ENCODE data around the gene RAB11FIP3. TPM values are rescaled to one million over a fixed set of nuclear protein-coding genes. Genes with fewer than 3 reads are reported as not detected.
A peak's percentile ranks its signal among the peaks of the same experiment; 100 is the strongest.

RAB11FIP3 gene
- polyA plus RNA-seq, 2 of the 4 experiments (the other 2 are of a cell fraction), result 6.7 to 18.0 TPM

DNA sequence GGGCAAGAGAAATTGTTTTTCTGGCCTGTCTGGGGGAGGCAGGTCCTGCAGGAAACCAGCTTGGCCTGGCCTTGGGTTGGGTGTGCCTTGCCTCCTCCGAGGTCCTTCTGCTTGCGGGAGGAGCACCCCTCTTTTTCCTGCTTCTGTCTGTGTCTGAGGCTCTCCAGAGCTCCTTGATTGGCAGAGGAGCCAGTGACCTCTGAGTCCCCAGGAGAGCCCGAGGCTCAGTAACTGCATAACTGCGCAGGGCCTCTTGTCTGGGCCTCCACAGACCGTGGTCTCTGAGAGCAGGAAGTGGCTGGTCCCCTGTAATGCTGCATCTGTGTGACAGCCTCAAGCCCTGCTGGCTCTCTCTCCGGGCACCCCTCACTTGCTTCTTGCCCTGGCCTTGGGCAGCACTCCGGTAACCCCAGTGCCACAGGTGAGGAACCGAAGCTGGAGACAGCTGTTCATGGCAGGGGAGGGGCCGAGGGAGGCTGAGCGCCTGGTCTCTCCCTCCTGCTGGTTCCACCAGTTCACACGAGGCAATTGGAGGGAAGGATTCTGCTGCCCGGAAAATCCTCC, 103.6 kb downstream of the RAB11FIP3 start:
- peak overlapping the region; percentile 95 to 97 for H3K27ac ChIP-seq
- peak overlapping the region; percentile 96 for H3K4me3 ChIP-seq
- ChIA-PET CTCF (interaction anchor here (0.9 to 3.2 kb wide), 4 partner anchors 11 to 422 kb away, joined by 3 to 11 read pairs (median 4); no protein-coding TSS in a partner anchor), POLR2A (no interaction called here)
- 63% methylated on average over 9 of the region's 12 CpGs for WGBS (ENCODE audit: missing lambda C conversion rate)
- TF ChIP-seq MAFK (IDR thresholded peaks at IDR 0.05; ENCODE audit: partially characterized antibody), result no peak
- TF ChIP-seq TFCP2L1 (CRISPR knock-in tag; IDR thresholded peaks at IDR 0.05), result no peak
- no peak for TF ChIP-seq NPAS2 (CRISPR knock-in tag; IDR thresholded peaks at IDR 0.05; ENCODE audit: borderline replicate concordance)
- no peaks in the 10 kb centered on the region for H3K9me3 ChIP-seq
- FAIRE-seq (no peak), DNase-seq (ENCODE audit: low read depth in 1 of 2, low spot score in 1 of 2) (no peak), ATAC-seq (no peak)
- H3K4me1 ChIP-seq, result peaks cover 42% of the 10 kb centered on the region
- H3K4me2 ChIP-seq, result peak overlapping the region; percentile 89

DNA sequence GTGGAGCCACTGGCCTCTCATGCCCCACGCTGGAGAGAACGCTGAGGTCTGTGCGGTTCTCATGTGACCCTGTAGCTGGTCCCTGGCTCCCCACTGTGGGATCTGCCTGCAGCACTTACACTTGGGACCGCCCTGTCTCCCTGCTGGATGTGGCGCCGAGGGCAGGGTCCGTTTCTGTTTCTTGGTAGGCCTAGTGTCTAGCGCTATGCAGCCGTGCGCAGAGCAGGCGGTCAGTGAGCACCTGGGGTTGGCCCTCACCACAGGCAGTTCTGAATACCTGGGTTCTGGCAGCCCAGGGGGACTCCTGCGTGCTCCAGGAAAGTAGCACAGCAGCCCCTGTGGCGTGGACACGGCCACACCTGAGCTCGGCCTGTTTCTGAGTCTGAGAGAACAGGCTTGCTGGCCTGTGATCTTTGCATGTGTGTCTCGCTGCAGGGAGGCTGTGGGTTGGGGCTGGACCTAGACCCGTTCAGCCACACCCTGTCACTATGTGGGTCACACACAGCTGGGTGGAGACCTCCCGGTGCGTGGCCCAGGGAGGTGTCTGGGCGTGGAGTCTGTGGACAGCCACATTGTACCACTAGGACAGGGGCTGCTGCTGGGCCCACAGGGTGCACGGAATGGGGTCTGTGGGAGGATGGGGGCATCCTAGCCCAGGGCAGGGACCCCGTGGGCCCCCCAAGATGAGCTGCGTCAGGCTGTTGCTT, 104.8 kb downstream of the RAB11FIP3 start:
- Histone ChIP-seq H3K4me3 (no peak overlapping the region), H3K9me3 (no peaks in the 10 kb centered on the region), H3K27ac (no peak overlapping the region), H3K4me2 (no peak overlapping the region), H3K4me1 (peaks cover 49% of the 10 kb centered on the region)
- DNase-seq (ENCODE audit: low read depth in 1 of 2, low spot score in 1 of 2), result no peak
- TF ChIP-seq EHF (CRISPR knock-in tag; IDR thresholded peaks at IDR 0.05) (no peak), FOSL2 (IDR thresholded peaks at IDR 0.05) (no peak), FOSL2 (CRISPR knock-in tag; IDR thresholded peaks at IDR 0.05) (no peak), HEYL (CRISPR knock-in tag; IDR thresholded peaks at IDR 0.05) (no peak), CEBPB (IDR thresholded peaks at IDR 0.05) (no peak), HDAC2 (IDR thresholded peaks at IDR 0.05) (no peak), FOXS1 (CRISPR knock-in tag; IDR thresholded peaks at IDR 0.05) (no peak), TFCP2L1 (CRISPR knock-in tag; IDR thresholded peaks at IDR 0.05) (no peak), TP53 (CRISPR knock-in tag; IDR thresholded peaks at IDR 0.05) (no peak), SREBF2 (IDR thresholded peaks at IDR 0.05) (no peak), RFX5 (IDR thresholded peaks at IDR 0.05) (no peak), ZSCAN20 (CRISPR knock-in tag; IDR thresholded peaks at IDR 0.05) (no peak), RNF2 (IDR thresholded peaks at IDR 0.05; ENCODE audit: borderline replicate concordance, low read depth) (no peak), RARB (CRISPR knock-in tag; IDR thresholded peaks at IDR 0.05) (no peak), ZC3H11A (IDR thresholded peaks at IDR 0.05) (no peak), HOXA7 (CRISPR knock-in tag; IDR thresholded peaks at IDR 0.05) (no peak), ZFP36 (IDR thresholded peaks at IDR 0.05; ENCODE audit: borderline replicate concordance, partially characterized antibody) (no peak), SMC3 (IDR thresholded peaks at IDR 0.05) (no peak), RCOR1 (IDR thresholded peaks at IDR 0.05; ENCODE audit: low read depth, low read length) (no peak)
- TF ChIP-seq, protein P1, sequence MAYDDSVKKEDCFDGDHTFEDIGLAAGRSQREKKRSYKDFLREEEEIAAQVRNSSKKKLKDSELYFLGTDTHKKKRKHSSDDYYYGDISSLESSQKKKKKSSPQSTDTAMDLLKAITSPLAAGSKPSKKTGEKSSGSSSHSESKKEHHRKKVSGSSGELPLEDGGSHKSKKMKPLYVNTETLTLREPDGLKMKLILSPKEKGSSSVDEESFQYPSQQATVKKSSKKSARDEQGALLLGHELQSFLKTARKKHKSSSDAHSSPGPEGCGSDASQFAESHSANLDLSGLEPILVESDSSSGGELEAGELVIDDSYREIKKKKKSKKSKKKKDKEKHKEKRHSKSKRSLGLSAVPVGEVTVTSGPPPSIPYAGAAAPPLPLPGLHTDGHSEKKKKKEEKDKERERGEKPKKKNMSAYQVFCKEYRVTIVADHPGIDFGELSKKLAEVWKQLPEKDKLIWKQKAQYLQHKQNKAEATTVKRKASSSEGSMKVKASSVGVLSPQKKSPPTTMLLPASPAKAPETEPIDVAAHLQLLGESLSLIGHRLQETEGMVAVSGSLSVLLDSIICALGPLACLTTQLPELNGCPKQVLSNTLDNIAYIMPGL (CRISPR knock-in tag; IDR thresholded peaks at IDR 0.05; ENCODE audit: borderline replicate concordance), result no peak
- POLR2A ChIA-PET, result no interaction called here
- ATAC-seq, result no peak
- CTCF ChIA-PET, result interaction anchor here (3.2 kb wide), 1 partner anchor 16 kb away, joined by 11 read pairs; no protein-coding TSS in a partner anchor
- FAIRE-seq, result no peak
- 94% methylated on average over 17 of the region's 23 CpGs for WGBS (ENCODE audit: missing lambda C conversion rate)

DNA sequence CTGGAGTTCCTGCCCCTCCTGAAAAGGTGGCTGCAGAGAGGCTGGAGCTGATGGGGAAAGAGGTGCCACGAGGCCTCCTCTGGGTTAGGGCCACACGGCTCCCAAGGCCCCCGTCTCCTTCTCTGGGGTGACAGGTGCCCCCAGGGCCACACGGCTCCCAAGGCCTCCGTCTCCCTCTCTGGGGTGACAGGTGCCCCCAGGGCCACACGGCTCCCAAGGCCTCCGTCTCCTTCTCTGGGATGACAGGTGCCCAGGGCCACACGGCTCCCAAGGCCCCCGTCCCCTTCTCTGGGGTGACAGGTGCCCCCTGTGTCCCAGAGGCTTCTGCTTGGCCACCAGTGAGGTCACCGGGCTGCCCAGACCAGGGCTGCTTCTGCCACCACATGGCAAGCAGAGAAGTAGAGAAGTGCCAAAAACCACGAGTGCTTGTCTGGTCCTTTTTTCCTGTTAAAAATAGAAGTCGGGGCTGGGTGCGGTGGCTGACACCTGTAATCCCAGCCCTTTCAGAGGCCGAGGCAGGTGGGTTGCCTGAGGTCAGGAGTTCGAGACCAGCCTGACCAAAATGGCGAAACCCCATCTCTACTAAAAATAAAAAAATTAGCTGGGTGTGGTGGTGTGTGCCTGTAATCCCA, 106.2 kb downstream of the RAB11FIP3 start:
- TF ChIP-seq, protein P2, sequence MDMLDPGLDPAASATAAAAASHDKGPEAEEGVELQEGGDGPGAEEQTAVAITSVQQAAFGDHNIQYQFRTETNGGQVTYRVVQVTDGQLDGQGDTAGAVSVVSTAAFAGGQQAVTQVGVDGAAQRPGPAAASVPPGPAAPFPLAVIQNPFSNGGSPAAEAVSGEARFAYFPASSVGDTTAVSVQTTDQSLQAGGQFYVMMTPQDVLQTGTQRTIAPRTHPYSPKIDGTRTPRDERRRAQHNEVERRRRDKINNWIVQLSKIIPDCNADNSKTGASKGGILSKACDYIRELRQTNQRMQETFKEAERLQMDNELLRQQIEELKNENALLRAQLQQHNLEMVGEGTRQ (IDR thresholded peaks at IDR 0.05), result no peak
- no peak for TF ChIP-seq RAD21 (conservative IDR thresholded peaks at IDR 0.05 in 1 of 2, IDR thresholded peaks at IDR 0.05 in 1 of 2)
- no peak for TF ChIP-seq HDAC2 (IDR thresholded peaks at IDR 0.05)
- TF ChIP-seq ZSCAN20 (CRISPR knock-in tag; IDR thresholded peaks at IDR 0.05), result no peak
- no peak for TF ChIP-seq ZFP36 (IDR thresholded peaks at IDR 0.05; ENCODE audit: borderline replicate concordance, partially characterized antibody)
- TF ChIP-seq BHLHE40 (IDR thresholded peaks at IDR 0.05; ENCODE audit: low read depth, low read length), result no peak
- no peak for TF ChIP-seq NFE2L2 (conservative IDR thresholded peaks at IDR 0.05; ENCODE audit: low read length)
- no peak for TF ChIP-seq JUN (IDR thresholded peaks at IDR 0.05)
- TF ChIP-seq SMC3 (IDR thresholded peaks at IDR 0.05), result no peak
- TF ChIP-seq, protein P1 (CRISPR knock-in tag; IDR thresholded peaks at IDR 0.05; ENCODE audit: borderline replicate concordance), result no peak
- TF ChIP-seq JUNB (IDR thresholded peaks at IDR 0.05), result no peak
- TF ChIP-seq EHMT2 (IDR thresholded peaks at IDR 0.05; ENCODE audit: low read depth), result no peak
- no peak for TF ChIP-seq RCOR1 (IDR thresholded peaks at IDR 0.05; ENCODE audit: low read depth, low read length)
- TF ChIP-seq KDM1A (IDR thresholded peaks at IDR 0.05; ENCODE audit: low read depth), result no peak
- no peaks in the 10 kb centered on the region for H3K9me3 ChIP-seq
- no peak overlapping the region for H3K4me2 ChIP-seq
- ChIA-PET POLR2A (no interaction called here), CTCF (interaction anchor here (1.0 to 3.2 kb wide), 4 partner anchors 15 to 48 kb away, joined by 5 to 11 read pairs (median 7); no protein-coding TSS in a partner anchor)
- no peak overlapping the region for H3K27ac ChIP-seq
- no peak for ATAC-seq
- DNase-seq (ENCODE audit: low read depth in 1 of 2, low spot score in 1 of 2), result no peak
- peaks cover 45% of the 10 kb centered on the region for H3K4me1 ChIP-seq
- no peak overlapping the region for H3K4me3 ChIP-seq
- no peak for FAIRE-seq
- WGBS (ENCODE audit: missing lambda C conversion rate), result 97% methylated on average over 14 of the region's 16 CpGs

All from A549 (cell line).